ENCODE measurements around the gene SLC35A1. TPM values are rescaled to one million over a fixed set of nuclear protein-coding genes. Genes with fewer than 3 reads are reported as not detected.

Gene SLC35A1
- total RNA-seq, 2 donors from 2014 or later, result 10.4 to 10.9 TPM

DNA sequence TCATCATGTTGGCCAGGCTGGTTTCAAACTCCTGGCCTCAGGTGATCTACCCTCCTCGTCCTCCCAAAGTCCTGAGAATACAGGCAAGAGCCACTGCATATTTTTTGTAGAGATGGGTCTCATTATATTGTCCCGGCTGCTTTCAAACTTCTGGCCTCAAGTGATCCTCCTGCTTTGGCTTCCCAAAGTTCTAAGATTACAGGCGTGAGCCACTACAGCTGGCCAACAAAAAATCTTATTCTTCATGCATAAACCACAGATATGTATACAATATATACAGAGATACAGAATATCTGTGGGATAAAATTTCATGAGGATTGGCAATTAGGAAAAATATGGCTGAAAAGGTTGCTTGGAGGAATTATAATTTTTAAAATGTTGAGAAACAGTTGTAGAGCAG, 49.9 kb downstream of the SLC35A1 start:
- no peak overlapping the region for H3K4me3 Mint-ChIP-seq
- Histone ChIP-seq H3K4me3 (ENCODE audit: low read length) (no peak overlapping the region), H3K36me3 (ENCODE audit: control insufficient read depth, insufficient read depth, low read length) (peaks cover 78% of the 10 kb centered on the region), H3K4me1 (ENCODE audit: control insufficient read depth, insufficient read depth, low read length) (no peaks in the 10 kb centered on the region), H3K27me3 (ENCODE audit: control insufficient read depth, insufficient read depth, low read length, poor library complexity, severe bottlenecking) (no peaks in the 10 kb centered on the region), H3K9me3 (ENCODE audit: control insufficient read depth, low read length) (no peaks in the 10 kb centered on the region), H3K27ac (ENCODE audit: low read depth, low read length) (no peak overlapping the region), H3K9ac (ENCODE audit: extremely low read depth, low read length, poor library complexity, severe bottlenecking) (no peak overlapping the region)
- peaks cover 59% of the 10 kb centered on the region for H3K36me3 Mint-ChIP-seq (ENCODE audit: low read depth)
- DNase-seq, result no peak
- TF ChIP-seq, protein P1, sequence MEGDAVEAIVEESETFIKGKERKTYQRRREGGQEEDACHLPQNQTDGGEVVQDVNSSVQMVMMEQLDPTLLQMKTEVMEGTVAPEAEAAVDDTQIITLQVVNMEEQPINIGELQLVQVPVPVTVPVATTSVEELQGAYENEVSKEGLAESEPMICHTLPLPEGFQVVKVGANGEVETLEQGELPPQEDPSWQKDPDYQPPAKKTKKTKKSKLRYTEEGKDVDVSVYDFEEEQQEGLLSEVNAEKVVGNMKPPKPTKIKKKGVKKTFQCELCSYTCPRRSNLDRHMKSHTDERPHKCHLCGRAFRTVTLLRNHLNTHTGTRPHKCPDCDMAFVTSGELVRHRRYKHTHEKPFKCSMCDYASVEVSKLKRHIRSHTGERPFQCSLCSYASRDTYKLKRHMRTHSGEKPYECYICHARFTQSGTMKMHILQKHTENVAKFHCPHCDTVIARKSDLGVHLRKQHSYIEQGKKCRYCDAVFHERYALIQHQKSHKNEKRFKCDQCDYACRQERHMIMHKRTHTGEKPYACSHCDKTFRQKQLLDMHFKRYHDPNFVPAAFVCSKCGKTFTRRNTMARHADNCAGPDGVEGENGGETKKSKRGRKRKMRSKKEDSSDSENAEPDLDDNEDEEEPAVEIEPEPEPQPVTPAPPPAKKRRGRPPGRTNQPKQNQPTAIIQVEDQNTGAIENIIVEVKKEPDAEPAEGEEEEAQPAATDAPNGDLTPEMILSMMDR (conservative IDR thresholded peaks at IDR 0.05), result no peak
- 86 to 90% methylated on average over 2 to 3 of the region's 3 CpGs for WGBS, 2 experiments (ENCODE audit: insufficient coverage in 1 of 2, insufficient read length in 1 of 2)
- H3K9me3 Mint-ChIP-seq, result no peaks in the 10 kb centered on the region
- no peaks in the 10 kb centered on the region for H3K27me3 Mint-ChIP-seq (ENCODE audit: insufficient read depth)
- peaks cover 2% of the 10 kb centered on the region for H3K4me1 Mint-ChIP-seq
- H3K27ac Mint-ChIP-seq, result no peak overlapping the region

DNA sequence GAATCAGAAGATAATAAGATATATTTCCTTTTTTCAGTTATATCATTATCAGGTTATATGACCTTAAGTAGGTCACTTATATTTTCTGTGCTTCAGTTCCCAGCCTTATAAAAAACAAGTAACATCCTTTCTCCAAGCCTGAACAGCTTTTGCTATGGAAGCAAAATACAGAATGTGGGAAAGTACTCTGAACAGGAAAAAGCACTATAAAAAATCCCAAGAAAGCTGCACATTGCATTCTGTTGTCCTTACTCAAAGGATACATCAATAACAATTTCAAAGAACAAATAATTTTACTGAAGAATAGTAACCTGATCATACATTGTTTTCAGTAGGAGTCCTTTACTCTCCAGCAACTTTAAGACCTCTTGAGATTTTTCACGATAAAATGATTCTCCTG, 56.4 kb downstream of the SLC35A1 start:
- H3K9ac ChIP-seq (ENCODE audit: extremely low read depth, low read length, poor library complexity, severe bottlenecking), result no peak overlapping the region
- DNase-seq, result no peak
- no peaks in the 10 kb centered on the region for H3K27me3 ChIP-seq (ENCODE audit: control insufficient read depth, insufficient read depth, low read length, poor library complexity, severe bottlenecking)
- no peaks in the 10 kb centered on the region for H3K9me3 ChIP-seq (ENCODE audit: control insufficient read depth, low read length)
- H3K4me3 Mint-ChIP-seq, result no peak overlapping the region
- no peak overlapping the region for H3K4me3 ChIP-seq (ENCODE audit: low read length)
- H3K4me1 ChIP-seq (ENCODE audit: control insufficient read depth, insufficient read depth, low read length), result no peaks in the 10 kb centered on the region
- peaks cover 89% of the 10 kb centered on the region for H3K36me3 ChIP-seq (ENCODE audit: control insufficient read depth, insufficient read depth, low read length)
- no peak overlapping the region for H3K27ac Mint-ChIP-seq
- H3K4me1 Mint-ChIP-seq, result no peaks in the 10 kb centered on the region
- 95% methylated on average over 1 of the region's 1 CpG; no CpG with 5 or more reads in 1 of the 2 experiments for WGBS, 2 experiments (ENCODE audit: insufficient coverage in 1 of 2, insufficient read length in 1 of 2)
- no peak overlapping the region for H3K27ac ChIP-seq (ENCODE audit: low read depth, low read length)
- TF ChIP-seq, protein P1 (conservative IDR thresholded peaks at IDR 0.05), result no peak
- H3K27me3 Mint-ChIP-seq (ENCODE audit: insufficient read depth), result no peaks in the 10 kb centered on the region
- H3K36me3 Mint-ChIP-seq (ENCODE audit: low read depth), result peaks cover 46% of the 10 kb centered on the region
- no peaks in the 10 kb centered on the region for H3K9me3 Mint-ChIP-seq

DNA sequence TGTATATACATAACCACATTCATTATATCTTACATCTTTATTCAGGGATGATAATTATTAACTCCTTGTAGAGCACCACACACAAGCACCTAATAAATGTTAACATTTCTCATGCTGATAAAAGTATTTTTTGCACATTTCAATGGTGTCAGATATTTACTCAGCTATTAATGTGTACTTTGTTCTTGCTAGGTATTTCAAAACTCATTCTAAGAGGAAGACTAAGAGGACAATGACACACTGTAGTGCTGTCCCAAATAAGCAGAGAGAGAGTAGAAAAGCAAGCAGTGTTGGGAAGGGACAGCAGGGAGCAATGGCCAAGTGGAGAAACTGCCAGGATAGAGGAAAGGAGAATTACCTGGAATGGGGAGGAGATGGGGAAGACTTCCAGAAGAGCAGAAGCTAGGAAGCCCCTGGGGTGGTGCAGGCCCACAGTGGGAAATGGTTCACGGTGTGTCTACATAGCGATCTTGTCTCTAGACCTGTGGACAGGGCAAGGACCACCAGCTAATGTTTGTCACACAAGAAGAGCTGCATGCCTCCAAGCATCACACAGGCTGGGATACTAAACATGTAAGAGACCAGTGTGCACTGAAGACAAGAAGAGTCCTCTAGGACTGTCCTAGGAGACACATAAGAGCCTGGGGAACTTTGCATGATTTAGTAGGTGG, 61.7 kb downstream of the SLC35A1 start:
- Histone ChIP-seq H3K36me3 (ENCODE audit: control insufficient read depth, insufficient read depth, low read length) (peaks cover 92% of the 10 kb centered on the region), H3K4me1 (ENCODE audit: control insufficient read depth, insufficient read depth, low read length) (no peaks in the 10 kb centered on the region), H3K9ac (ENCODE audit: extremely low read depth, low read length, poor library complexity, severe bottlenecking) (no peak overlapping the region), H3K4me3 (ENCODE audit: low read length) (no peak overlapping the region), H3K9me3 (ENCODE audit: control insufficient read depth, low read length) (peaks cover 5% of the 10 kb centered on the region), H3K27ac (ENCODE audit: low read depth, low read length) (no peak overlapping the region), H3K27me3 (ENCODE audit: control insufficient read depth, insufficient read depth, low read length, poor library complexity, severe bottlenecking) (no peaks in the 10 kb centered on the region)
- DNase-seq, result no peak
- no peak overlapping the region for H3K27ac Mint-ChIP-seq
- 99 to 100% methylated on average over 2 of the region's 2 CpGs for WGBS, 2 experiments (ENCODE audit: insufficient coverage in 1 of 2, insufficient read length in 1 of 2)
- H3K27me3 Mint-ChIP-seq (ENCODE audit: insufficient read depth), result no peaks in the 10 kb centered on the region
- peaks cover 4% of the 10 kb centered on the region for H3K9me3 Mint-ChIP-seq
- no peaks in the 10 kb centered on the region for H3K4me1 Mint-ChIP-seq
- H3K4me3 Mint-ChIP-seq, result no peak overlapping the region
- H3K36me3 Mint-ChIP-seq (ENCODE audit: low read depth), result peaks cover 42% of the 10 kb centered on the region
- TF ChIP-seq, protein P1 (conservative IDR thresholded peaks at IDR 0.05), result no peak
